ENCODE data around the gene CDH8. TPM values are rescaled to one million over a fixed set of nuclear protein-coding genes. Genes with fewer than 3 reads are reported as not detected.

The CDH8 gene
- total and polyA plus RNA-seq, 2 of the 4 experiments (the other 2 are of a cell fraction): not detected

- H2BK5ac ChIP-seq (ENCODE audit: low read depth, low read length, poor library complexity, severe bottlenecking): no peak overlapping the region
- H2AK9ac ChIP-seq (replicated peaks; ENCODE audit: low read depth, low read length, poor library complexity): no peak overlapping the region
- H2AFZ ChIP-seq (replicated peaks; ENCODE audit: low read length, poor library complexity): no peak overlapping the region
- no peak overlapping the region for H4K5ac ChIP-seq (ENCODE audit: low read depth, low read length)
- H3K4me1 ChIP-seq (ENCODE audit: control insufficient read depth, insufficient read depth, low read length): no peaks in the 10 kb centered on the region
- in situ Hi-C loops (cut with MboI; ENCODE audit: low sequenced_read_pairs) (no loop called here), intact Hi-C loops (cut with micrococcal nuclease) (no loop called here), dilution Hi-C loops (cut with HindIII; ENCODE audit: low sequenced_read_pairs, unreplicated experiment) (no loop called here)
- no peaks in the 10 kb centered on the region for H3K9me1 ChIP-seq (ENCODE audit: insufficient read depth, low read length)
- H3K18ac ChIP-seq (ENCODE audit: low read depth, low read length): no peak overlapping the region
- H3K27ac ChIP-seq (ENCODE audit: insufficient read depth, low read length): no peak overlapping the region
- no peaks in the 10 kb centered on the region for H3K36me3 ChIP-seq (ENCODE audit: control insufficient read depth, insufficient read depth, low read length)
- no peak overlapping the region for H4K91ac ChIP-seq (ENCODE audit: insufficient read depth, low read depth, low read length)
- H3K4ac ChIP-seq (ENCODE audit: low read depth, low read length): no peak overlapping the region
- WGBS, 2 experiments (ENCODE audit: extremely low coverage in 2 of 2, insufficient read length in 1 of 2): 0% methylated on average over 5 of the region's 32 CpGs; no CpG with 5 or more reads in 1 of the 2 experiments
- no peak for DNase-seq
- H2AK5ac ChIP-seq (ENCODE audit: low read depth, low read length): no peak overlapping the region
- no peak overlapping the region for H3K23ac ChIP-seq (ENCODE audit: low read depth, low read length)
- no peak for TF ChIP-seq RFX5 (IDR thresholded peaks at IDR 0.05; ENCODE audit: low read depth, low read length)
- TF ChIP-seq CTCF (conservative IDR thresholded peaks at IDR 0.05; ENCODE audit: low read depth, low read length): no peak
- no peak for TF ChIP-seq CHD1 (IDR thresholded peaks at IDR 0.05; ENCODE audit: low read depth, low read length)
- no peak for TF ChIP-seq POLR2A (IDR thresholded peaks at IDR 0.05; ENCODE audit: low read depth, low read length)
- TF ChIP-seq ELK1 (IDR thresholded peaks at IDR 0.05; ENCODE audit: borderline replicate concordance, low read depth, low read length): no peak
- TF ChIP-seq USF2 (IDR thresholded peaks at IDR 0.05; ENCODE audit: low read depth, low read length): no peak
- TF ChIP-seq RAD21 (IDR thresholded peaks at IDR 0.05; ENCODE audit: low read length): no peak
- TF ChIP-seq MAFK (IDR thresholded peaks at IDR 0.05; ENCODE audit: low read depth, low read length): no peak
- no peak for TF ChIP-seq FOS (IDR thresholded peaks at IDR 0.05; ENCODE audit: low read depth, low read length)
- TF ChIP-seq MXI1 (IDR thresholded peaks at IDR 0.05; ENCODE audit: borderline replicate concordance, low read depth, low read length): no peak
- no peak for TF ChIP-seq BHLHE40 (IDR thresholded peaks at IDR 0.05; ENCODE audit: low read depth, low read length)
- no peak for TF ChIP-seq MAZ (IDR thresholded peaks at IDR 0.05; ENCODE audit: borderline replicate concordance, low read depth, low read length)
- H4K20me1 ChIP-seq (ENCODE audit: insufficient read depth, low read length): no peaks in the 10 kb centered on the region
- H3K56ac ChIP-seq (ENCODE audit: extremely low read depth, insufficient read depth, low read length): no peak overlapping the region
- H2BK20ac ChIP-seq (ENCODE audit: low read depth, low read length): no peak overlapping the region
- ATAC-seq (ENCODE audit: low read depth): no peak
- no peak overlapping the region for H3K4me3 ChIP-seq (ENCODE audit: insufficient read depth, low read depth, low read length)
- no peak overlapping the region for H2BK120ac ChIP-seq (ENCODE audit: low read depth, low read length)
- CTCF ChIA-PET: no interaction called here
- POLR2A ChIA-PET (ENCODE audit: unreplicated experiment): no interaction called here
- H2BK15ac ChIP-seq (ENCODE audit: low read depth, low read length): no peak overlapping the region
- no peaks in the 10 kb centered on the region for H3K79me1 ChIP-seq (ENCODE audit: low read depth in 1 of 2, low read length in 2 of 2)
- no peaks in the 10 kb centered on the region for H3K27me3 ChIP-seq (ENCODE audit: control insufficient read depth, insufficient read depth, low read length)
- H3K14ac ChIP-seq (replicated peaks; ENCODE audit: low read depth, low read length): no peak overlapping the region
- no peak overlapping the region for H3K4me2 ChIP-seq (ENCODE audit: low read depth, low read length)
- H3K9me3 ChIP-seq (ENCODE audit: control insufficient read depth, insufficient read depth, low read length): peaks cover 8% of the 10 kb centered on the region; the same call in 1 of the 2 replicates
- BruUV-seq (replicated peaks): no TSS peak
- no peak overlapping the region for H4K8ac ChIP-seq (ENCODE audit: low read depth in 2 of 2, low read length in 2 of 2)
- H3K9ac ChIP-seq (ENCODE audit: low read depth, low read length): no peak overlapping the region
Observed at GRCh38 chr16:62034231-62035114, 1.8 kb downstream of the CDH8 start.
